DOHH2 (cell line): ENCODE measurements around the gene LBR.
A peak's percentile ranks its signal among the peaks of the same experiment; 100 is the strongest.

Experiments
- H3F3A ChIP-seq: fragments of 200-600 bp; sonication (generic), shearing (Covaris generic); 2 replicates; pipeline ENCODE4 v1.6.0; 2016; ENCODE audit warnings: antibody characterized with exemption, mild to moderate bottlenecking; ENCODE audit not compliant: control insufficient read depth, insufficient read depth
- H3K27ac ChIP-seq: fragments of 200-600 bp; sonication (generic); 2 replicates; pipeline ENCODE4 v1.5.1; 2014; ENCODE audit warnings: low read depth, mild to moderate bottlenecking, low read length, moderate library complexity
- H3K27me3 ChIP-seq: fragments of 200-600 bp; sonication (generic); 2 replicates; pipeline ENCODE4 v1.6.1; 2014; ENCODE audit warnings: mild to moderate bottlenecking, low read length, mixed read lengths; ENCODE audit not compliant: control insufficient read depth
- H3K36me3 ChIP-seq: fragments of 200-600 bp; sonication (generic); 2 replicates; pipeline ENCODE4 v1.6.1; 2014; ENCODE audit warnings: mild to moderate bottlenecking, low read length, moderate library complexity, mixed read lengths; ENCODE audit not compliant: control insufficient read depth
- H3K4me1 ChIP-seq: fragments of 200-600 bp; sonication (generic); 2 replicates; pipeline ENCODE4 v1.6.1; 2014; ENCODE audit warnings: mild to moderate bottlenecking, low read length, mixed read lengths; ENCODE audit not compliant: control insufficient read depth
- H3K4me2 ChIP-seq: fragments of 200-600 bp; sonication (generic); 2 replicates; pipeline ENCODE4 v1.6.0; 2014; ENCODE audit warnings: mild to moderate bottlenecking, low read length, moderate library complexity
- H3K4me3 ChIP-seq: fragments of 200-600 bp; sonication (generic); 2 replicates; pipeline ENCODE4 v1.5.1; 2014; ENCODE audit warnings: mild to moderate bottlenecking, low read length, mixed read lengths
- H3K79me2 ChIP-seq: fragments of 200-600 bp; sonication (generic); 2 replicates; pipeline ENCODE4 v1.6.1; 2014; ENCODE audit warnings: mild to moderate bottlenecking, low read length, mixed read lengths; ENCODE audit not compliant: control insufficient read depth
- H3K9me2 ChIP-seq: fragments of 200-600 bp; sonication (generic); replicated peaks from 2 replicates; pipeline ENCODE4 v1.6.1; 2014; ENCODE audit warnings: mild to moderate bottlenecking, low read length, mixed read lengths; ENCODE audit not compliant: control insufficient read depth
- H3K9me3 ChIP-seq: fragments of 200-600 bp; sonication (generic); 2 replicates; pipeline ENCODE4 v1.6.1; 2014; ENCODE audit warnings: antibody characterized with exemption, low read length, mixed read lengths; ENCODE audit not compliant: control insufficient read depth, insufficient read depth
- H4K20me1 ChIP-seq: fragments of 200-600 bp; sonication (generic); 2 replicates; pipeline ENCODE4 v1.6.0; 2014; ENCODE audit warnings: low read depth, mild to moderate bottlenecking, antibody characterized with exemption, low read length, moderate library complexity; ENCODE audit not compliant: control insufficient read depth, insufficient read depth
- EZH2phosphoT487 ChIP-seq: fragments of 200-600 bp; sonication (generic); IDR thresholded peaks from 2 replicates; pipeline ENCODE4 v1.6.1; 2017; ENCODE audit warnings: borderline replicate concordance, mild to moderate bottlenecking, antibody characterized with exemption, low read length, moderate library complexity, mixed read lengths
- TF ChIP-seq, protein P1 (sequence below): fragments of 200-600 bp; sonication (generic); IDR thresholded peaks from one replicate; pipeline ENCODE4 v1.5.1; 2014; ENCODE audit warnings: antibody characterized with exemption, mild to moderate bottlenecking, low read depth, low read length; ENCODE audit not compliant: poor library complexity, severe bottlenecking

LBR gene

DNA sequence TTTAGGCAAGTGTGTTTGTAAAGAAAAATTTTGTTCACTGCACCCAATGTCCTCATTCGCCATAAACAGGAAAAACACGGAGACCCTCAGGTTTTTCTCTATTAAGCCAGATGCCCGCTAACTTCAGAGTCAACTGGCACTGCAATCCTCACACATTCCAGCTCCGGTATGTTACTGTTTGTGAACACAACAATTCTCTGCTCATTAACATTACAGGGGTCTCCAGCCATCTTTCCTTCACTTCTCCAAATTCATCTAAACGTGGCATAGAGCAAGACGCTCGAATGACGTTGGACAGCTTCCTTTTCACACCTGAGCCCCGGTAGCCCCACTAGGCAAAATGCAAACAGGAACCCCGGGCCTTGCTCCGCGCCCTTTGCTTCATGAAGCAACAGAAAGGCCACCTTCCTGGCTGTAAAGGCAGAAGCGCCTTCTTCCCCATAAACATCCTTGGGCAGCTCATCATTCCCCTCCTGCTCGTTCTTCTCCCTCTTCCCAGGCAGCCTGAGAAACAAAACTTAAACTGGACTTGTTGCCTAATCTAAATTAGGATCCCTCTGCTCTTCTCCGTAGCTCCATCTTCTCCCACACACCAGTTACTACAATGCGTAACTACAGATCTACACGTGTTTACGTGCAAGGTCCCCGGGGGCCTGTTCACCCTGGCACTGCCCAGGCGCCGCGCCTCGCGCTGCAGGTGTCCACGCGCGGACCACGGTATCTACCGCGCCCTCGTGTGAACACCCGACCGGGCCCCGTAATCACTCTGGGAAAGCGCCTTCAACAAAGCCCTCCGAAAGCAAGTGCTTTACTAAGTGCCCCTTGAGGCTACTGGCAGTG is 1.2 kb downstream of the LBR start:
- Histone ChIP-seq H4K20me1 (peaks cover 39% of the 10 kb centered on the region), H3K27me3 (no peaks in the 10 kb centered on the region), H3K4me2 (peak overlapping the region; percentile 86), H3K36me3 (peaks cover 60% of the 10 kb centered on the region), H3K9me2 (no peaks in the 10 kb centered on the region), H3K27ac (peak overlapping the region; percentile 82), H3K4me1 (peaks cover 41% of the 10 kb centered on the region), H3K79me2 (peaks cover 63% of the 10 kb centered on the region), H3F3A (peaks cover 8% of the 10 kb centered on the region; the same call in 1 of the 2 replicates), H3K4me3 (peak overlapping the region; percentile 94), H3K9me3 (peaks cover 2% of the 10 kb centered on the region; the same call in 1 of the 2 replicates)
- TF ChIP-seq EZH2phosphoT487 = no peak
- TF ChIP-seq, protein P1, sequence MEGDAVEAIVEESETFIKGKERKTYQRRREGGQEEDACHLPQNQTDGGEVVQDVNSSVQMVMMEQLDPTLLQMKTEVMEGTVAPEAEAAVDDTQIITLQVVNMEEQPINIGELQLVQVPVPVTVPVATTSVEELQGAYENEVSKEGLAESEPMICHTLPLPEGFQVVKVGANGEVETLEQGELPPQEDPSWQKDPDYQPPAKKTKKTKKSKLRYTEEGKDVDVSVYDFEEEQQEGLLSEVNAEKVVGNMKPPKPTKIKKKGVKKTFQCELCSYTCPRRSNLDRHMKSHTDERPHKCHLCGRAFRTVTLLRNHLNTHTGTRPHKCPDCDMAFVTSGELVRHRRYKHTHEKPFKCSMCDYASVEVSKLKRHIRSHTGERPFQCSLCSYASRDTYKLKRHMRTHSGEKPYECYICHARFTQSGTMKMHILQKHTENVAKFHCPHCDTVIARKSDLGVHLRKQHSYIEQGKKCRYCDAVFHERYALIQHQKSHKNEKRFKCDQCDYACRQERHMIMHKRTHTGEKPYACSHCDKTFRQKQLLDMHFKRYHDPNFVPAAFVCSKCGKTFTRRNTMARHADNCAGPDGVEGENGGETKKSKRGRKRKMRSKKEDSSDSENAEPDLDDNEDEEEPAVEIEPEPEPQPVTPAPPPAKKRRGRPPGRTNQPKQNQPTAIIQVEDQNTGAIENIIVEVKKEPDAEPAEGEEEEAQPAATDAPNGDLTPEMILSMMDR = no peak

DNA sequence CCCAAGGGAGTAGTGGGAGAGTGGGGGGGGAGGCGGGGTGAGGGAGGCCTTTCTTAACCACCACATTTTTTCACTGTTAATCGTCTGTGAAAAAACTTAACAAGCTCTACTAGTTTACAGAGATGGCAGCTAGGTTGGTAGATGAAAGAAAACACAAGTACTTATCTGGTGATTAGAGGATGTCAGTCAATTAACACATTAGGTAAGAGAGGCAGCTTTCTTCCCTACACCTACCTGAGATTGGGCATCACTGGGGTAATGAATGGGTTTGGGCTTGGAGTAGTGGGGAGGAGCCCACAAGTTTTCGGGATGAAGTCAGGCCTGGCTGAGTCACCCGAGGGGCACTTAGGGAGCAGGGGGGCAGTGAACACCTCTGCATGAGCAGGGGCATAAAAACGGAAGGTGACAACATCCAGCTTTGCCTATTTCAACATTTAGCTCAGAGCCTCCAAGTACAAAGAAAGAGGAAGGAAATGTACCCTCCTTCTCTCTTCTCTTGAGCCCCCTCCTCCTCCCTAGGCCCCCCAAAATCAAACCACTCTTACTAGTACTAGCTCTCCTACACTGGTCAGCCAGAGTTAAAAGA is 2.5 kb downstream of the LBR start:
- no peaks in the 10 kb centered on the region for H3K27me3 ChIP-seq
- H3K4me3 ChIP-seq = peak overlapping the region; percentile 94
- TF ChIP-seq, protein P1 = no peak
- TF ChIP-seq EZH2phosphoT487 = no peak
- peak overlapping the region; percentile 86 for H3K4me2 ChIP-seq
- H3F3A ChIP-seq = peaks cover 10% of the 10 kb centered on the region; the same call in 1 of the 2 replicates
- H3K36me3 ChIP-seq = peaks cover 72% of the 10 kb centered on the region
- H3K27ac ChIP-seq = peak overlapping the region; percentile 82
- H3K9me2 ChIP-seq = no peaks in the 10 kb centered on the region
- peaks cover 39% of the 10 kb centered on the region for H4K20me1 ChIP-seq
- H3K79me2 ChIP-seq = peaks cover 76% of the 10 kb centered on the region
- H3K9me3 ChIP-seq = no peaks in the 10 kb centered on the region
- peaks cover 41% of the 10 kb centered on the region for H3K4me1 ChIP-seq

DNA sequence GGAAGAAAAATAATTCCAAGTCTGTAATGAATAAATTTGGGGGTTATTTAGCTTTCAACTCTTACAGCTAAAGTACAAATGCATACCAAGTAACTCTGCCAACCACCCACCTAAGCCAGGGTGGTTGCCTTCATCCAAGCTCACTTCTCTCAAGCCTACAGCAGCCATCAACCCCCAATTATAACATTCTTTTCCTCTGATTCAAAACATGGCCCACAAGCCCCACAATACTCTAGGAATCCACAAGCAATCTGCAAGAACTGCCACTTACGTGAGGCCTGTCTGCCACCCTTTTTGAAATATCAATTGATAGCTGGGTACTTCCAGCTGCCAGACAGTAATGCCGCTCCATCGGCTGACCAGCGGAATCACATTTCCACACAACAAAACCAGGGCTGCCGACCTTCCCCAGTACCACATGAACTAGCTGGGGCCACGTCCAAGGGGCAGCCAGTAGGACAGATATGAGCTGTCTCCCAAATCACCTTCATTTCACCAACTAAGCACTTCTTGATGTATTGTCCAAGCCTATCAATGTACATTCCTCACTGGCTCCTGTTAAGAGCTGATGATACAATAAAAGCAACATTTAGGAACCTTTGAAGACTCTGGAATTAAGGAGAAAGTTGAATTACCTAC is 3.2 kb downstream of the LBR start:
- H3K9me3 ChIP-seq = no peaks in the 10 kb centered on the region
- no peaks in the 10 kb centered on the region for H3K9me2 ChIP-seq
- H3K27ac ChIP-seq = peak overlapping the region; percentile 82
- H3F3A ChIP-seq = peaks cover 8% of the 10 kb centered on the region; the same call in 1 of the 2 replicates
- H4K20me1 ChIP-seq = peaks cover 39% of the 10 kb centered on the region
- H3K4me2 ChIP-seq = peak overlapping the region; percentile 86
- TF ChIP-seq EZH2phosphoT487 = no peak
- TF ChIP-seq, protein P1 = no peak
- peaks cover 79% of the 10 kb centered on the region for H3K36me3 ChIP-seq
- no peaks in the 10 kb centered on the region for H3K27me3 ChIP-seq
- H3K4me3 ChIP-seq = peak overlapping the region; percentile 94
- H3K4me1 ChIP-seq = peaks cover 41% of the 10 kb centered on the region
- peaks cover 82% of the 10 kb centered on the region for H3K79me2 ChIP-seq
